B cell (primary cell): ENCODE results near the gene TAF1C. TPM values are rescaled to one million over a fixed set of nuclear protein-coding genes. Genes with fewer than 3 reads are reported as not detected.
A peak's percentile ranks its signal among the peaks of the same experiment; 100 is the strongest.

Experiments used
- ATAC-seq: fragments of 200-7000 bp; cut with Tn5 transposase; one replicate; pipeline ENCODE4 v1.10.0; 2021; ENCODE audit warnings: low read depth, mild to moderate bottlenecking, moderate number of reproducible peaks, moderate library complexity
- CTCF ChIA-PET: fragments of 350-600 bp; sonication (Branson Sonifier 250); formaldehyde crosslinking; loops from one replicate; lab custom pipeline; 2021; ENCODE audit warnings: antibody characterized with exemption, inconsistent platforms; lab: Charles Lee
- POLR2A ChIA-PET: fragments of 350-600 bp; sonication (Branson Sonifier 250); formaldehyde crosslinking; loops from one replicate; lab custom pipeline; 2021; ENCODE audit warnings: antibody characterized with exemption; lab: Charles Lee
- DNase-seq: peaks from one replicate; pipeline ENCODE4 v3.0.0; 2013
- H2AFZ ChIP-seq: 2 replicates; pipeline ENCODE4 v1.6.1; 2012; ENCODE audit warnings: mild to moderate bottlenecking, low read depth, low read length; ENCODE audit not compliant: insufficient read depth, poor library complexity, severe bottlenecking
- H3K27ac ChIP-seq, 2 donors: 1 replicate in 1 of 2; 2 replicates in 1 of 2; pipeline ENCODE4 v1.5.1; 2012 to 2013; ENCODE audit warnings: low read length in 2 of 2, mild to moderate bottlenecking in 2 of 2, moderate library complexity in 1 of 2
- H3K27me3 ChIP-seq, 4 experiments: fragments of 200-600 bp in 1 of 4; sonication (generic) in 1 of 4; replicated peaks in 1 of 4; 1 replicate in 2 of 4; 2 replicates in 2 of 4; pipeline versions ENCODE4 v1.6.1 to v1.7.0; 2013 to 2016; ENCODE audit warnings: low read length in 3 of 4, mild to moderate bottlenecking in 2 of 4, mixed read lengths in 1 of 4, moderate library complexity in 1 of 4; ENCODE audit not compliant: insufficient read depth in 4 of 4, control insufficient read depth in 3 of 4; ENCODE audit errors: control extremely low read depth in 1 of 4
- H3K36me3 ChIP-seq, 2 experiments: replicated peaks in 1 of 2; 1 replicate in 1 of 2; 2 replicates in 1 of 2; pipeline versions ENCODE4 v1.6.1 to v1.7.1; 2013; ENCODE audit warnings: low read length in 1 of 2; ENCODE audit not compliant: insufficient read depth in 2 of 2, control insufficient read depth in 1 of 2; ENCODE audit errors: control extremely low read depth in 1 of 2, extremely low read depth in 1 of 2
- H3K4me1 ChIP-seq, 2 donors: fragments of 200-600 bp in 1 of 2; sonication (generic) in 1 of 2; 1 replicate in 1 of 2; 2 replicates in 1 of 2; pipeline versions ENCODE4 v1.5.1 to v1.6.1; 2013 to 2017; ENCODE audit warnings: low read length in 2 of 2; ENCODE audit not compliant: control insufficient read depth in 2 of 2, insufficient read depth in 2 of 2
- H3K4me2 ChIP-seq: replicated peaks from 2 replicates; pipeline ENCODE3; 2012; ENCODE audit warnings: mild to moderate bottlenecking, low read depth, low read length; ENCODE audit not compliant: poor library complexity, severe bottlenecking
- H3K4me3 ChIP-seq, 5 experiments: fragments of 200-600 bp in 1 of 5; sonication (generic) in 1 of 5; 1 replicate in 3 of 5; 2 replicates in 2 of 5; pipeline versions ENCODE4 v1.5.1 to v1.7.0; 2011 to 2016; ENCODE audit warnings: low read length in 4 of 5, mild to moderate bottlenecking in 4 of 5, low read depth in 2 of 5, control low read depth in 1 of 5, moderate library complexity in 1 of 5; ENCODE audit not compliant: insufficient read depth in 1 of 5; ENCODE audit errors: control extremely low read depth in 1 of 5, extremely low read depth in 1 of 5
- H3K79me2 ChIP-seq: fragments of 200-600 bp; sonication (generic); one replicate; pipeline ENCODE4 v1.6.0; 2016; ENCODE audit warnings: low read length; ENCODE audit not compliant: control insufficient read depth, insufficient read depth
- H3K9ac ChIP-seq: fragments of 200-600 bp; sonication (generic); 2 replicates; pipeline ENCODE4 v1.6.1; 2017; ENCODE audit warnings: mild to moderate bottlenecking, low read length, moderate library complexity
- H3K9me3 ChIP-seq, 3 donors: one replicate each; pipeline versions ENCODE4 v1.6.1 to v1.7.1; 2013; ENCODE audit warnings: low read length in 2 of 3; ENCODE audit not compliant: control insufficient read depth in 2 of 3, insufficient read depth in 1 of 3; ENCODE audit errors: control extremely low read depth in 1 of 3
- H4K20me1 ChIP-seq: 2 replicates; pipeline ENCODE4 v1.6.0; 2012; ENCODE audit warnings: mild to moderate bottlenecking, low read length; ENCODE audit not compliant: insufficient read depth, control insufficient read depth, poor library complexity, severe bottlenecking
- H3K27ac Mint-ChIP-seq: one replicate; pipeline ENCODE4 v1.8.0; 2021; ENCODE audit warnings: mixed read lengths
- H3K27me3 Mint-ChIP-seq: one replicate; pipeline ENCODE4 v1.8.0; 2021; ENCODE audit warnings: mixed read lengths
- H3K4me1 Mint-ChIP-seq: one replicate; pipeline ENCODE4 v1.8.0; 2021; ENCODE audit warnings: mixed read lengths
- H3K4me3 Mint-ChIP-seq: one replicate; pipeline ENCODE4 v1.8.0; 2021; ENCODE audit warnings: mixed read lengths
- H3K9me3 Mint-ChIP-seq: one replicate; pipeline ENCODE4 v1.8.0; 2022; ENCODE audit warnings: mixed read lengths; ENCODE audit not compliant: insufficient read depth
- EZH2 ChIP-seq: IDR thresholded peaks from 2 replicates; pipeline ENCODE4 v1.6.1; 2012; ENCODE audit warnings: borderline replicate concordance, low read depth, mild to moderate bottlenecking, moderate library complexity, low read length; ENCODE audit not compliant: insufficient read depth, poor library complexity, severe bottlenecking
- WGBS: methylation state at CpG from one replicate; pipeline ENCODE4 v1.1.5; 2013; ENCODE audit warnings: missing lambda C conversion rate; ENCODE audit not compliant: insufficient coverage; 5-methylcytosine and 5-hydroxymethylcytosine counted together
- intact Hi-C: fragments of 100-400 bp; cut with micrococcal nuclease; formaldehyde crosslinking; loops from one replicate; pipeline ENCODE4 v1.10.0; 2022
- polyA plus RNA-seq: library from polyadenylated mRNA; depleted of rRNA; stranded (reverse); fragments of >200 nt; gene quantifications from 2 replicates; pipeline ENCODE4 v1.2.3, GENCODE V29; 2012
- total RNA-seq, 2 donors: library from RNA; stranded (reverse); fragments of 120-200 nt in 1 of 2; gene quantifications; 1 replicate in 1 of 2; 2 replicates in 1 of 2; pipeline versions ENCODE4 v1.2.3 to v1.2.4, GENCODE V29; 2013 to 2022
- TF ChIP-seq, protein P1 (sequence below): fragments of 200-600 bp; IDR thresholded peaks from one replicate; pipeline ENCODE4 v1.8.0; 2022; ENCODE audit warnings: antibody characterized with exemption, mild to moderate bottlenecking

The TAF1C gene
- total and polyA plus RNA-seq, 2 donors (not counting 1 experiment from before 2014, with no cell fraction given), result 115 to 125 TPM

DNA sequence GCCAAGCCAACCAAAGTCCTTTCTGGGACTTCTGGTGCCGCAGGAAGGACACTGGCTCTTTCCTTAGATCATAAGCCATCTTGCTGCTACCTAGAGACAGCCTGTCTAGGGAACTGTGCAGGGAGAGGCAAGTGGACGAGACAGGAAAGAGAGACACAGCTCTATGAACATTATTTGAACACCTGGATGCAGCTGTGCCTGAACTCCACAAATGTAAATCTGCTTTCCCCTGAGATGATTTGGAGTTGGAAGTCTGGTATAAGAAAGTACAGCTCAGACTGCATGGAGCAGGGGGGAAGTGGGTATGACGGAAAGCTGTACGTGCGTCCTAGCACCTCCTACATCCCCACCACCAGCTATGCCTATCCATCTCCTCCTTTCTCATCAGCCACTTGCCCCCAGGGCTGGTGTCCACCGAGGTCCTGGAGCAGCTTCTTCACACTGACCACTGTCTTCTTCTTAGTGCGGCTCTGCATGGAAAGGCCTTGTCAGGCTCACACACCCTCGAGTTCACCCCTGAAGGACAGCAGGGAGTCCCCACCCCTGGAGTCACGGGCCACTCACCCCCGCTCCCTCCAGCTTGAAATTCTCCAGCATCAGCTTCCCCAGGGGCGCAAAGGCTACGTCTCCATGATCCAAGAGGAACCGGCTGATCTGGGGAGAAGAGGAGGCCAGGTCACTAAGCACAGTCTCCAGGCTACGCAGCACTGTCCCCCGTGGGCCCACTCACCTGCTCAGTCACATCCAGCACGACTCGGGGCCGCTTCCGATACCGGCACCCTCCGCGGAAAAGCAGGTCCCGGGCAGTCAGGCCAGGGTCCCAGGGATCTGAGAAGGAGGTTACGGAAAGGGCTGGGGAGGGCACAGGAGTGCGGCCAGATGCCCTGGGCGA lies 3.9 kb downstream of the TAF1C start:
- WGBS, result 98% methylated on average over 25 of the region's 26 CpGs
- DNase-seq, result peak; percentile 4
- Histone ChIP-seq H4K20me1 (peaks cover 8% of the 10 kb centered on the region), H3K36me3 (peaks cover 0 to 64% of the 10 kb centered on the region in 2 experiments), H2AFZ (no peak overlapping the region), H3K27me3 (no peaks in the 10 kb centered on the region), H3K4me3 (no peak overlapping the region), H3K9ac (no peak overlapping the region), H3K4me2 (no peak overlapping the region), H3K4me1 (peaks cover 7 to 10% of the 10 kb centered on the region in 2 donors), H3K9me3 (no peaks in the 10 kb centered on the region), H3K79me2 (peaks cover 41% of the 10 kb centered on the region), H3K27ac (no peak overlapping the region)
- Mint-ChIP-seq H3K27me3 (no peaks in the 10 kb centered on the region), H3K4me1 (peaks cover 22% of the 10 kb centered on the region), H3K4me3 (no peak overlapping the region), H3K27ac (no peak overlapping the region), H3K9me3 (no peaks in the 10 kb centered on the region)
- intact Hi-C loops, result loop anchor here (10.0 kb wide), 1 partner anchor 322 kb away; the partner anchor contains the start of gene MEAK7
- CTCF ChIA-PET, result no interaction called here
- TF ChIP-seq, protein P1, sequence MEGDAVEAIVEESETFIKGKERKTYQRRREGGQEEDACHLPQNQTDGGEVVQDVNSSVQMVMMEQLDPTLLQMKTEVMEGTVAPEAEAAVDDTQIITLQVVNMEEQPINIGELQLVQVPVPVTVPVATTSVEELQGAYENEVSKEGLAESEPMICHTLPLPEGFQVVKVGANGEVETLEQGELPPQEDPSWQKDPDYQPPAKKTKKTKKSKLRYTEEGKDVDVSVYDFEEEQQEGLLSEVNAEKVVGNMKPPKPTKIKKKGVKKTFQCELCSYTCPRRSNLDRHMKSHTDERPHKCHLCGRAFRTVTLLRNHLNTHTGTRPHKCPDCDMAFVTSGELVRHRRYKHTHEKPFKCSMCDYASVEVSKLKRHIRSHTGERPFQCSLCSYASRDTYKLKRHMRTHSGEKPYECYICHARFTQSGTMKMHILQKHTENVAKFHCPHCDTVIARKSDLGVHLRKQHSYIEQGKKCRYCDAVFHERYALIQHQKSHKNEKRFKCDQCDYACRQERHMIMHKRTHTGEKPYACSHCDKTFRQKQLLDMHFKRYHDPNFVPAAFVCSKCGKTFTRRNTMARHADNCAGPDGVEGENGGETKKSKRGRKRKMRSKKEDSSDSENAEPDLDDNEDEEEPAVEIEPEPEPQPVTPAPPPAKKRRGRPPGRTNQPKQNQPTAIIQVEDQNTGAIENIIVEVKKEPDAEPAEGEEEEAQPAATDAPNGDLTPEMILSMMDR, result no peak
- no peak for TF ChIP-seq EZH2
- POLR2A ChIA-PET, result no interaction called here
- ATAC-seq, result no peak

DNA sequence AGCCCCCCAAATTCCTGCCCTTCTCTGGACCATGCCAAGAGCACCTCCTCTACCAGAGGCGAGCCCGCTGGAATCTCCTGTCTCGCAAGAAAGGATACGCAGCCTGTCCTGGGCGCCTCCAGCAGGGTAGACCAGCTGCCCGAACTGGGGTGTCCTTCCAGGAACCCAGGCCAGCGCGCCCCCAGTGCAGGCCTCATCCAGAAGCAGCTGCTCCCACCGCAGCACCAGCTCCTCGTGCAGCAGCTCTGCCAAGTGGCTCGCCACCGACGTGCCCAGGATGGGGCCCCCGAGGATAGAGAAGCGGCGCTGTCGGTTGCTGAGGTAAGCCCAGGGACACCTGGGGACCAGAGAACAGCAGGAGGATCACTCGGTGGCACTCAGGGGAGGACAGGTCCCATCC lies 4.8 kb downstream of the TAF1C start:
- intact Hi-C loops, result loop anchor here (10.0 kb wide), 1 partner anchor 323 kb away; the partner anchor contains the start of gene MEAK7
- no peak overlapping the region for H3K4me3 Mint-ChIP-seq
- POLR2A ChIA-PET, result no interaction called here

More for the DNA sequence above, 4.8 kb downstream of the TAF1C start:
- H3K4me2 ChIP-seq, result no peak overlapping the region
- no peaks in the 10 kb centered on the region for H3K9me3 ChIP-seq
- TF ChIP-seq, protein P1, result no peak
- no peak for TF ChIP-seq EZH2
- H3K9ac ChIP-seq, result no peak overlapping the region
- no peak overlapping the region for H3K27ac ChIP-seq
- DNase-seq (no peak), ATAC-seq (no peak)
- peaks cover 38% of the 10 kb centered on the region for H3K79me2 ChIP-seq
- H4K20me1 ChIP-seq, result peaks cover 8% of the 10 kb centered on the region
- no peaks in the 10 kb centered on the region for H3K27me3 ChIP-seq
- CTCF ChIA-PET, result no interaction called here
- peaks cover 20% of the 10 kb centered on the region for H3K4me1 Mint-ChIP-seq
- H3K4me1 ChIP-seq, result peaks cover 7 to 8% of the 10 kb centered on the region in 2 donors
- no peak overlapping the region for H3K4me3 ChIP-seq
- H3K27ac Mint-ChIP-seq, result no peak overlapping the region
- H2AFZ ChIP-seq, result no peak overlapping the region
- peaks cover 0 to 68% of the 10 kb centered on the region in 2 experiments for H3K36me3 ChIP-seq
- no peaks in the 10 kb centered on the region for H3K27me3 Mint-ChIP-seq
- H3K9me3 Mint-ChIP-seq, result no peaks in the 10 kb centered on the region
- over 99% methylated on average over 18 of the region's 18 CpGs for WGBS
